A673 (cell line): ENCODE results near the gene CSNK2B.

Source experiments
- CTCF ChIP-seq: fragments of 300-800, 200-600 bp; sonication (generic); conservative IDR thresholded peaks from 2 replicates; pipeline ENCODE4 v1.5.1; 2017; ENCODE audit warnings: low read depth, mild to moderate bottlenecking, antibody characterized with exemption, low read length, moderate library complexity, mixed read lengths
- EZH2 ChIP-seq: fragments of 200-600 bp; sonication (generic); IDR thresholded peaks from 2 replicates; pipeline ENCODE4 v1.6.1; 2017; ENCODE audit warnings: borderline replicate concordance, low read depth, mild to moderate bottlenecking, mixed read lengths, antibody characterized with exemption, low read length; ENCODE audit not compliant: poor library complexity, severe bottlenecking

GRCh38 chr6:31634969-31635575 lies 30.8 kb upstream of the CSNK2B start:
- no peak for TF ChIP-seq CTCF
- TF ChIP-seq EZH2: no peak
